CD4-positive, alpha-beta T cell treated with Interleukin-17A for 4 hours (primary cell): ENCODE measurements around the gene FAM117A.

Source experiments
- DNase-seq: peaks from one replicate; pipeline ENCODE4 v3.0.0-alpha.2; 2020; ENCODE audit warnings: mixed read lengths

Gene FAM117A

GRCh38 chr17:49763735-49764558, at the start of gene FAM117A:
FAM117A (minus strand) TSS chr17:49764131; CDS start chr17:49764087, 44 bp downstream.
- peak; percentile 95 for DNase-seq

- DNase-seq = no peak
Measured at GRCh38 chr17:49809056-49809455, 45.1 kb upstream of the FAM117A start.

- DNase-seq = no peak
Measured at GRCh38 chr17:49798738-49799137, 34.8 kb upstream of the FAM117A start.

GRCh38 chr17:49798182-49798581, 34.3 kb upstream of the FAM117A start:
- no peak for DNase-seq

- no peak for DNase-seq
Measured at GRCh38 chr17:49795372-49795771, 31.4 kb upstream of the FAM117A start.

GRCh38 chr17:49793309-49793708, 29.4 kb upstream of the FAM117A start:
- no peak for DNase-seq

GRCh38 chr17:49789243-49789578, 25.3 kb upstream of the FAM117A start:
- DNase-seq = no peak

GRCh38 chr17:49788478-49789242, 24.7 kb upstream of the FAM117A start, which contains the start of gene KAT7:
KAT7 (plus strand) TSS chr17:49788681; CDS start chr17:49788835, 154 bp downstream.
- DNase-seq = peak; percentile 98

GRCh38 chr17:49787884-49788477, 24.1 kb upstream of the FAM117A start:
- peak; percentile 33 for DNase-seq

GRCh38 chr17:49784636-49785035, 20.7 kb upstream of the FAM117A start:
- DNase-seq = no peak

GRCh38 chr17:49783791-49784190, 19.9 kb upstream of the FAM117A start:
- DNase-seq = no peak

GRCh38 chr17:49783071-49783715, 19.3 kb upstream of the FAM117A start:
- no peak for DNase-seq

- DNase-seq = peak; percentile 55
Measured at GRCh38 chr17:49779739-49780231, 15.9 kb upstream of the FAM117A start.

- DNase-seq = no peak
Measured at GRCh38 chr17:49779156-49779738, 15.3 kb upstream of the FAM117A start.

- no peak for DNase-seq
Measured at GRCh38 chr17:49777563-49777962, 13.6 kb upstream of the FAM117A start.

- DNase-seq = no peak
Measured at GRCh38 chr17:49776551-49777300, 12.8 kb upstream of the FAM117A start.

- no peak for DNase-seq
Measured at GRCh38 chr17:49775546-49776260, 11.8 kb upstream of the FAM117A start.

- no peak for DNase-seq
Measured at GRCh38 chr17:49766918-49767530, 3.1 kb upstream of the FAM117A start.

GRCh38 chr17:49764559-49765180, 739 bp upstream of the FAM117A start:
- no peak for DNase-seq
